ENCODE measurements around the gene PDIA6.
A peak's percentile ranks its signal among the peaks of the same experiment; 100 is the strongest.

DNA sequence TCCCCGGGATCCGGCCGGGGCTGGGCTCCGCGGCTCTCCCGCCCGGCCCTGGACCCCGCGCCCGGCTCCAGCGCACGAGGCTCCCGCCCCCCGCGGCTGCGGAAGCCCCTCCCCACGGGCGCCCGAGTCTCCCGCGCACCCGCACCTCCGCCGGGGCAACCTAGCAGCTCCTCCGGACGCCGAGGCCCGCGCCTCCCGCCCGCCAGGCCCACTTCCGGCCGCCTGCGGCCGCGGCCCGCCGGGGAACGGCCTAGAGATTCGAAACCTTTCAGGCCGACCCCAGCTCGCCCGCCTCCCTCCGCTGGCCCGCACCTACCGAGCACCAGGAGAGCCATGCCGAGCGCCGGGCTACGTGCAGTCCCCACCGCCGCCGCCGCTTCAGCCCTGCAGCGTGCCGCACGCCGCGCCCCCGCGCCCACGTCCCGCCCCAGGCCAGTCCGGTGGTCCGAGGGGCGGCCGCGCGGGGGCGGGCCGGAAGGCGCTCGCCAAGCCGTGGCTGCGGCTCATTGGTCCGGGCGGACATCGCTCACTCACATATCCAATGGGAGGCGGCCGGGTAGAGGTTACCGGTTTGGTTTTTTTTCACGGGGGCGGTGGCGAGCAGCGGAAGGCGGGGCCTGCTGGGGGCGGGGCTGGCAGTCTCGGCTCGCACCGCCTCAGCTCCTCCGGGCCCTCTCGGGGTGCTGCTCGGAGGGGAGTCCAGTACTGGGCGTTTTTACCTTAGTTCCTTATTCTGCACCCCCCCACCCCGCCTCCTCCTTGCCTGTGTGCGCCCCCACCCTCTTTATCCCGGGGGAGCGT is at the start of gene PDIA6:
- TF ChIP-seq, protein P1, sequence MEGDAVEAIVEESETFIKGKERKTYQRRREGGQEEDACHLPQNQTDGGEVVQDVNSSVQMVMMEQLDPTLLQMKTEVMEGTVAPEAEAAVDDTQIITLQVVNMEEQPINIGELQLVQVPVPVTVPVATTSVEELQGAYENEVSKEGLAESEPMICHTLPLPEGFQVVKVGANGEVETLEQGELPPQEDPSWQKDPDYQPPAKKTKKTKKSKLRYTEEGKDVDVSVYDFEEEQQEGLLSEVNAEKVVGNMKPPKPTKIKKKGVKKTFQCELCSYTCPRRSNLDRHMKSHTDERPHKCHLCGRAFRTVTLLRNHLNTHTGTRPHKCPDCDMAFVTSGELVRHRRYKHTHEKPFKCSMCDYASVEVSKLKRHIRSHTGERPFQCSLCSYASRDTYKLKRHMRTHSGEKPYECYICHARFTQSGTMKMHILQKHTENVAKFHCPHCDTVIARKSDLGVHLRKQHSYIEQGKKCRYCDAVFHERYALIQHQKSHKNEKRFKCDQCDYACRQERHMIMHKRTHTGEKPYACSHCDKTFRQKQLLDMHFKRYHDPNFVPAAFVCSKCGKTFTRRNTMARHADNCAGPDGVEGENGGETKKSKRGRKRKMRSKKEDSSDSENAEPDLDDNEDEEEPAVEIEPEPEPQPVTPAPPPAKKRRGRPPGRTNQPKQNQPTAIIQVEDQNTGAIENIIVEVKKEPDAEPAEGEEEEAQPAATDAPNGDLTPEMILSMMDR (IDR thresholded peaks at IDR 0.05), result peak in 4 of 6 experiments; percentile 9 to 60 (median 50)
- TF ChIP-seq POLR2A (IDR thresholded peaks at IDR 0.05), result peak; percentile 58 to 64

Measured in Peyer's patch (tissue), 4 donors.